HepG2 (cell line): ENCODE results near the gene CACNB4. TPM values are rescaled to one million over a fixed set of nuclear protein-coding genes. Genes with fewer than 3 reads are reported as not detected.

Experiments used
- ATAC-seq: fragments of 200-7000 bp; cut with Tn5 transposase; 3 replicates; pipeline ENCODE4 v1.9.1; 2020; ENCODE audit warnings: mild to moderate bottlenecking, moderate library complexity
- BruUV-seq: library from RNA; stranded (reverse); fragments of 400-500 nt; replicated peaks from 2 replicates; lab custom pipeline; 2021; lab: Mats Ljungman, UMichigan
- CTCF ChIA-PET: fragments of 300-600 bp; formaldehyde crosslinking; extraction: SDS; loops from one replicate; lab custom pipeline; 2021; ENCODE audit warnings: low total read pairs, inconsistent platforms, low intra/inter-chr PET ratio; lab: Yijun Ruan, JAX
- POLR2A ChIA-PET: fragments of 350-600 bp; sonication (Branson Sonifier 250); formaldehyde crosslinking; loops from one replicate; lab custom pipeline; 2020; ENCODE audit warnings: antibody characterized with exemption, inconsistent platforms; lab: Yijun Ruan, JAX
- DNase-seq: peaks from one replicate; pipeline ENCODE4 v3.0.0-alpha.2; 2015; ENCODE audit warnings: low spot score
- FAIRE-seq: peaks from 3 replicates; lab custom pipeline; 2011; peaks lifted over from hg19 to GRCh38; lab: Jason Lieb, UNC
- H2AFZ ChIP-seq: one replicate; pipeline ENCODE4 v1.6.1; 2011; ENCODE audit warnings: low read length, inconsistent platforms
- H3K27ac ChIP-seq: fragments of 300-600 bp; 3 replicates; pipeline ENCODE4 v1.8.0; 2011; ENCODE audit warnings: mixed run types, mild to moderate bottlenecking, mixed read lengths, low read length, inconsistent platforms; ENCODE audit not compliant: insufficient read depth; ENCODE audit errors: extremely low read length
- H3K27me3 ChIP-seq, 2 experiments: fragments of 200-600 bp in 1 of 2; 2 replicates in 1 of 2; 3 replicates in 1 of 2; pipeline versions ENCODE4 v1.6.0 to v1.8.0; 2011; ENCODE audit warnings: low read length in 2 of 2, mild to moderate bottlenecking in 2 of 2, moderate library complexity in 2 of 2, inconsistent platforms in 1 of 2; ENCODE audit not compliant: insufficient read depth in 2 of 2, control insufficient read depth in 1 of 2
- H3K36me3 ChIP-seq, 2 experiments: fragments of 200-600 bp in 1 of 2; replicated peaks in 1 of 2; 2 replicates in 1 of 2; 3 replicates in 1 of 2; pipeline versions ENCODE4 v1.5.1 to v1.8.0; 2011; ENCODE audit warnings: low read length in 2 of 2, inconsistent platforms in 1 of 2; ENCODE audit not compliant: insufficient read depth in 2 of 2, control insufficient read depth in 1 of 2
- H3K4me1 ChIP-seq: 2 replicates; pipeline ENCODE4 v1.5.1; 2012; ENCODE audit warnings: low read length, inconsistent platforms; ENCODE audit not compliant: insufficient read depth
- H3K4me2 ChIP-seq: 2 replicates; pipeline ENCODE4 v1.6.0; 2011; ENCODE audit warnings: low read depth, low read length, inconsistent platforms
- H3K4me3 ChIP-seq, 3 experiments: fragments of 200-600 bp in 1 of 3; sonication (generic), shearing (Covaris generic) in 1 of 3; replicated peaks in 1 of 3; 2 replicates each; pipeline ENCODE4 v1.5.1; 2011 to 2016; ENCODE audit warnings: low read length in 3 of 3, inconsistent platforms in 2 of 3, low read depth in 2 of 3, mild to moderate bottlenecking in 2 of 3, control low read depth in 1 of 3, mixed read lengths in 1 of 3; ENCODE audit not compliant: insufficient read depth in 1 of 3
- H3K79me2 ChIP-seq: one replicate; pipeline ENCODE4 v1.6.1; 2011; ENCODE audit warnings: low read length, inconsistent platforms; ENCODE audit not compliant: insufficient read depth
- H3K9ac ChIP-seq: 2 replicates; pipeline ENCODE4 v1.6.0; 2011; ENCODE audit warnings: mild to moderate bottlenecking, low read depth, low read length, inconsistent platforms; ENCODE audit not compliant: insufficient read depth
- H3K9me3 ChIP-seq: 2 replicates; pipeline ENCODE4 v1.5.1; 2012; ENCODE audit warnings: mild to moderate bottlenecking, low read length
- H4K20me1 ChIP-seq: 2 replicates; pipeline ENCODE4 v1.6.0; 2011; ENCODE audit warnings: inconsistent platforms, mild to moderate bottlenecking, low read length, moderate library complexity; ENCODE audit not compliant: insufficient read depth
- CEBPB ChIP-seq: IDR thresholded peaks from 2 replicates; pipeline ENCODE4 v1.6.1; 2011; ENCODE audit warnings: low read depth, low read length, improper control_type of control experiment, borderline replicate concordance
- CREB1 ChIP-seq, 2 experiments: fragments of 450-650 bp in 1 of 2; IDR thresholded peaks; 2 replicates each; pipeline ENCODE4 v1.6.1; 2016 to 2017; ENCODE audit warnings: control low read depth in 1 of 2, mild to moderate bottlenecking in 1 of 2, missing compliant biosample characterization in 1 of 2, missing genetic modification characterization in 1 of 2
- ELF4 ChIP-seq: sonication (generic); formaldehyde crosslinking; IDR thresholded peaks from 2 replicates; pipeline ENCODE4 v1.5.0; 2020; ENCODE audit warnings: missing genetic modification reagents, mild to moderate bottlenecking, moderate library complexity, borderline replicate concordance
- FOSL1 ChIP-seq: sonication (generic); formaldehyde crosslinking; IDR thresholded peaks from 2 replicates; pipeline ENCODE4 v1.9.0; 2021; ENCODE audit warnings: missing genetic modification reagents, borderline replicate concordance
- FOXA1 ChIP-seq, 2 experiments: fragments of 450-650 bp in 1 of 2; sonication (generic) in 1 of 2; formaldehyde crosslinking in 1 of 2; IDR thresholded peaks; 2 replicates each; pipeline versions ENCODE4 v1.4.0 to v1.6.1; 2016 to 2020; ENCODE audit warnings: missing genetic modification reagents in 1 of 2
- HIVEP1 ChIP-seq: sonication (generic); formaldehyde crosslinking; IDR thresholded peaks from 2 replicates; pipeline ENCODE4 v1.4.0; 2020; ENCODE audit warnings: mild to moderate bottlenecking, missing genetic modification reagents
- JARID2 ChIP-seq: sonication (generic); formaldehyde crosslinking; IDR thresholded peaks from 2 replicates; pipeline ENCODE4 v1.8.1; 2023; ENCODE audit warnings: missing genetic modification reagents, inconsistent platforms; ENCODE audit not compliant: insufficient replicate concordance
- KAT2B ChIP-seq: fragments of 150-350 bp; IDR thresholded peaks from 2 replicates; pipeline ENCODE4 v1.6.1; 2014; ENCODE audit warnings: low read depth, low read length, borderline replicate concordance
- KDM2A ChIP-seq: sonication (generic); formaldehyde crosslinking; IDR thresholded peaks from 2 replicates; pipeline ENCODE4 v1.4.0; 2020; ENCODE audit warnings: low read depth, missing genetic modification reagents, borderline replicate concordance
- KLF13 ChIP-seq: sonication (generic); formaldehyde crosslinking; IDR thresholded peaks from 2 replicates; pipeline ENCODE4 v1.4.0; 2020; ENCODE audit warnings: mild to moderate bottlenecking, missing genetic modification reagents
- KLF9 ChIP-seq: IDR thresholded peaks from 2 replicates; pipeline ENCODE4 v1.6.1; 2016; ENCODE audit warnings: low read depth
- PHF5A ChIP-seq: IDR thresholded peaks from one replicate; pipeline ENCODE4 v1.6.1; 2018; ENCODE audit warnings: low read depth, missing genetic modification reagents; ENCODE audit not compliant: unreplicated experiment
- RARA ChIP-seq: IDR thresholded peaks from 2 replicates; pipeline ENCODE4 v1.6.1; 2016; ENCODE audit warnings: missing genetic modification reagents, missing compliant biosample characterization
- RBFOX2 ChIP-seq: fragments of 200-400 bp; formaldehyde crosslinking; IDR thresholded peaks from 2 replicates; pipeline ENCODE4 v1.6.1; 2017; ENCODE audit warnings: low read depth, mild to moderate bottlenecking, low read length
- RBM22 ChIP-seq: fragments of 200-400 bp; formaldehyde crosslinking; optimal IDR thresholded peaks from 2 replicates; pipeline ENCODE3; 2017; ENCODE audit warnings: mild to moderate bottlenecking, low read length, moderate library complexity
- RELA ChIP-seq: sonication (generic); formaldehyde crosslinking; IDR thresholded peaks from 2 replicates; pipeline ENCODE4 v1.4.0; 2020; ENCODE audit warnings: missing genetic modification reagents
- SALL1 ChIP-seq: sonication (generic); formaldehyde crosslinking; IDR thresholded peaks from 2 replicates; pipeline ENCODE4 v1.8.0; 2022; ENCODE audit warnings: mild to moderate bottlenecking, missing genetic modification reagents
- SIX4 ChIP-seq: sonication (generic); formaldehyde crosslinking; IDR thresholded peaks from 2 replicates; pipeline ENCODE4 v1.4.0; 2020; ENCODE audit warnings: missing genetic modification reagents
- SP4 ChIP-seq: sonication (generic); formaldehyde crosslinking; IDR thresholded peaks from 2 replicates; pipeline ENCODE4 v1.8.1; 2023; ENCODE audit warnings: mild to moderate bottlenecking, missing genetic modification reagents
- STAT5B ChIP-seq: sonication (generic); formaldehyde crosslinking; IDR thresholded peaks from 2 replicates; pipeline ENCODE4 v1.4.0; 2020; ENCODE audit warnings: missing genetic modification reagents
- TARDBP ChIP-seq: sonication (generic); formaldehyde crosslinking; IDR thresholded peaks from 2 replicates; pipeline ENCODE4 v1.8.0; 2022; ENCODE audit warnings: mild to moderate bottlenecking, missing genetic modification reagents
- ZNF235 ChIP-seq: sonication (generic); formaldehyde crosslinking; IDR thresholded peaks from 2 replicates; pipeline ENCODE4 v1.8.1; 2023; ENCODE audit warnings: mild to moderate bottlenecking, missing genetic modification reagents, borderline replicate concordance
- ZNF570 ChIP-seq: sonication (generic); formaldehyde crosslinking; IDR thresholded peaks from 2 replicates; pipeline ENCODE4 v1.4.0; 2020; ENCODE audit warnings: mild to moderate bottlenecking, missing genetic modification reagents, borderline replicate concordance
- ZNF766 ChIP-seq: sonication (generic); formaldehyde crosslinking; IDR thresholded peaks from 2 replicates; pipeline ENCODE4 v1.5.0; 2020; ENCODE audit warnings: missing genetic modification reagents, borderline replicate concordance
- WGBS: methylation state at CpG from one replicate; pipeline ENCODE4 v1.1.6; 2017; ENCODE audit warnings: low lambda C conversion rate; 5-methylcytosine and 5-hydroxymethylcytosine counted together
- in situ Hi-C: cut with HindIII; loops from 2 replicates; pipeline ENCODE4 v1.10.0; 2017; ENCODE audit warnings: low pct_unique_long_range_greater_than_20kb; ENCODE audit not compliant: extremely low pct_ligation_motif_present
- intact Hi-C: fragments of 100-400 bp; cut with micrococcal nuclease; formaldehyde crosslinking; loops from one replicate; pipeline ENCODE4 v1.10.0; 2022; ENCODE audit not compliant: unreplicated experiment
- polyA plus RNA-seq, 8 experiments: library from polyadenylated mRNA; depleted of rRNA in 3 of 8; stranded (reverse) in 7 of 8; unstranded in 1 of 8; fragments of >200 nt; fragmentation: Illumina TruSeq in 4 of 8; extraction: Trizol in 4 of 8; gene quantifications; 2 replicates each; pipeline versions ENCODE4 v1.2.1 to v1.2.3, GENCODE V29; 2011 to 2016; ENCODE audit warnings: low read depth in 4 of 8, missing spikeins in 1 of 8, mixed read lengths in 1 of 8; ENCODE audit not compliant: insufficient read depth in 1 of 8
- total RNA-seq, 5 experiments: library from RNA; depleted of rRNA; stranded (reverse); fragments of >200 nt; fragmentation: Illumina TruSeq; extraction: Trizol; gene quantifications; 2 replicates each; pipeline ENCODE4 v1.2.3, GENCODE V29; 2016; ENCODE audit warnings: low read depth in 1 of 5
- TF ChIP-seq, protein P1 (sequence below): sonication (generic); formaldehyde crosslinking; IDR thresholded peaks from 2 replicates; pipeline ENCODE4 v1.5.0; 2020; ENCODE audit warnings: missing genetic modification reagents

Gene CACNB4
- total and polyA plus RNA-seq, 2 of the 13 experiments (the other 11 are each of a cell fraction or from before 2014, with no cell fraction given): 5.1 to 14.3 TPM

DNA sequence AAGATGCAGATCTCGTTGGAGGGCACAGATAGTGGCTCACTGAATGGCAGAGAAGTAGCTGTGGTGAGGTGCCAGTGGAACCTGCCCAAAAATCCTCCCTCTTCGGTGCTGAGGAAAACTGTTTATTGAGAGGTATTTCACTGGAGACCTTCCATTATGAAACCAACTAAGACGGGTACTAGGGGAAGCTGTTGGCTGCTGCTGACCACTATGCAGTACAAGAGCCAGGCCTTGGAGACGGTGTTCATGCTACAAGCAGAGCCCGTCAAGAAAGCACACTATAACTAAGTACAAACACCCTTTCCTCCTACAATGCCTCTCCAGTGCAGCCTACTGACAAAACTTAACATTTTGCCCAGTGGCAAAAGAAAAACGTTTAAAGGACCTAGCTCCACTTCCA lies 275.2 kb downstream of the CACNB4 start (continued):
- TF ChIP-seq ELF4: no peak
- no peak for TF ChIP-seq SIX4
- TF ChIP-seq RBFOX2: peak; percentile 18; the same call in 1 of the 2 replicates
- TF ChIP-seq CEBPB: no peak
- no peak for TF ChIP-seq KDM2A (CRISPR knock-in tag)
- no peak for TF ChIP-seq FOXA1 (IDR thresholded peaks at IDR 0.05)
- TF ChIP-seq FOXA1 (CRISPR knock-in tag; IDR thresholded peaks at IDR 0.05): no peak
- TF ChIP-seq JARID2 (CRISPR knock-in tag): no peak
- TF ChIP-seq TARDBP (CRISPR knock-in tag): 0 out of 2 replicates have a peak, but pooled peaks have one; percentile 24
- no peak for TF ChIP-seq KLF13 (CRISPR knock-in tag)
- TF ChIP-seq HIVEP1 (CRISPR knock-in tag): no peak
- no peak for TF ChIP-seq RELA (CRISPR knock-in tag)
- TF ChIP-seq KLF9: no peak
- no peak for TF ChIP-seq ZNF235
- no peak for TF ChIP-seq CREB1 (IDR thresholded peaks at IDR 0.05)
- TF ChIP-seq CREB1 (CRISPR knock-in tag; IDR thresholded peaks at IDR 0.05): no peak
- no peak for TF ChIP-seq KAT2B
- TF ChIP-seq RBM22: peak; percentile 46

DNA sequence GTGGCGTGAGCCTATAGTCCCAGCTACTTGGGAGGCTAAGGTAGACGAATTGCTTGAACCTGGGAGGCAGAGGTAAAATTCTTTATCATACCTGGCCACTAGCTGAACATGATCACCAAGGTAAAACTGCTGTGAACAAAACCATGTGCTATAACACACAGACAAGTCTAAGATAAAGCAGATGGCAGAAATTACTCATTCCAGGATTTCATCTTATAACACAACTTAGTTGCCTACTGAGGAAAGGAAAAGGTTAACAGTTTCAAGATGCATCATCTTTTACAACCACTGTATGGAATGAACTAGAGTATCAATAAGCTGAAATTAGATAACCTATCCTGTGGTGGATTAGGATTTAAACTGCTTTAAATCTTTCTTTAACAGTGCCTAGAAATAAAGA lies 278.9 kb downstream of the CACNB4 start:
- Histone ChIP-seq H3K27ac (no peak overlapping the region), H3K9me3 (no peaks in the 10 kb centered on the region), H3K9ac (no peak overlapping the region), H3K4me3 (no peak overlapping the region), H3K4me1 (peaks cover 36% of the 10 kb centered on the region), H2AFZ (no peak overlapping the region), H3K4me2 (no peak overlapping the region), H4K20me1 (peaks cover 70% of the 10 kb centered on the region), H3K27me3 (no peaks in the 10 kb centered on the region), H3K79me2 (peaks cover 96% of the 10 kb centered on the region), H3K36me3 (peaks cover 8 to 26% of the 10 kb centered on the region in 2 experiments)
- intact Hi-C loops: loop anchor here (1.0 kb wide), 1 partner anchor 7 kb away; no protein-coding TSS in a partner anchor
- no TSS peak for BruUV-seq
- in situ Hi-C loops: loop anchor here (10.0 kb wide), 1 partner anchor 895 kb away; the partner anchor contains the start of genes ARL6IP6 and PRPF40A
- POLR2A ChIA-PET: interaction anchor here (0.6 to 2.7 kb wide), 2 partner anchors 9 to 410 kb away, joined by 3 to 15 read pairs; partner anchors contain the start of gene ARL5A
- FAIRE-seq: no peak
- 96% methylated on average over 2 of the region's 2 CpGs for whole genome bisulfite sequencing
- DNase-seq: no peak
- CTCF ChIA-PET: no interaction called here
- ATAC-seq: no peak
- TF ChIP-seq ZNF766 (CRISPR knock-in tag) (no peak), SP4 (CRISPR knock-in tag) (no peak), ZNF570 (CRISPR knock-in tag) (no peak), FOSL1 (CRISPR knock-in tag) (no peak), STAT5B (CRISPR knock-in tag) (no peak), RARA (no peak), SALL1 (no peak), ELF4 (no peak), PHF5A (CRISPR knock-in tag) (no peak)
- TF ChIP-seq, protein P1, sequence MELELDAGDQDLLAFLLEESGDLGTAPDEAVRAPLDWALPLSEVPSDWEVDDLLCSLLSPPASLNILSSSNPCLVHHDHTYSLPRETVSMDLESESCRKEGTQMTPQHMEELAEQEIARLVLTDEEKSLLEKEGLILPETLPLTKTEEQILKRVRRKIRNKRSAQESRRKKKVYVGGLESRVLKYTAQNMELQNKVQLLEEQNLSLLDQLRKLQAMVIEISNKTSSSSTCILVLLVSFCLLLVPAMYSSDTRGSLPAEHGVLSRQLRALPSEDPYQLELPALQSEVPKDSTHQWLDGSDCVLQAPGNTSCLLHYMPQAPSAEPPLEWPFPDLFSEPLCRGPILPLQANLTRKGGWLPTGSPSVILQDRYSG: no peak
